WTC11 (cell line): ENCODE data around the gene RACK1.
"Not testable (repeated sequence)": the region's sequence is repeated elsewhere in the genome, so short reads cannot be mapped to it uniquely, and the experiment has no call there.

ENCODE experiments used
- CTCF ChIP-seq: fragments of 200-600 bp; IDR thresholded peaks from 2 replicates; pipeline ENCODE4 v1.8.0; 2022; ENCODE audit warnings: antibody characterized with exemption
- MAX ChIP-seq: sonication (generic); formaldehyde crosslinking; IDR thresholded peaks from 2 replicates; pipeline ENCODE4 v1.8.0; 2022; ENCODE audit warnings: mild to moderate bottlenecking, missing genetic modification reagents
- NR3C1 ChIP-seq: sonication (generic); formaldehyde crosslinking; conservative IDR thresholded peaks from 2 replicates; pipeline ENCODE4 v1.8.1; 2023; ENCODE audit warnings: low read depth, mild to moderate bottlenecking, missing genetic modification reagents

GRCh38 chr5:181267291-181267904, 23.7 kb upstream of the RACK1 start:
- not testable (repeated sequence) for TF ChIP-seq CTCF; NR3C1 (CRISPR knock-in tag); MAX (CRISPR knock-in tag)
